GM12878 (cell line): ENCODE measurements around the gene ARHGEF1. TPM values are rescaled to one million over a fixed set of nuclear protein-coding genes. Genes with fewer than 3 reads are reported as not detected.

Source experiments
- ASH2L ChIP-seq: fragments of 300-600, 200-600 bp; sonication (generic); IDR thresholded peaks from 2 replicates; pipeline ENCODE4 v1.6.1; 2017; ENCODE audit warnings: low read depth, mild to moderate bottlenecking, borderline replicate concordance
- BHLHE40 ChIP-seq, 2 experiments: fragments of 450-650 bp in 1 of 2; IDR thresholded peaks; 2 replicates each; pipeline ENCODE4 v1.6.1; 2011 to 2017; ENCODE audit warnings: low read depth in 2 of 2, borderline replicate concordance in 1 of 2, improper control_type of control experiment in 1 of 2, low read length in 1 of 2, mild to moderate bottlenecking in 1 of 2
- BMI1 ChIP-seq: fragments of 450-650 bp; IDR thresholded peaks from 2 replicates; pipeline ENCODE4 v1.6.1; 2016; ENCODE audit warnings: mild to moderate bottlenecking, moderate library complexity, borderline replicate concordance
- CEBPB ChIP-seq, 2 experiments: fragments of 150-350 bp in 1 of 2; IDR thresholded peaks; 2 replicates each; pipeline ENCODE4 v1.6.1; 2012 to 2014; ENCODE audit warnings: low read depth in 2 of 2, low read length in 2 of 2, borderline replicate concordance in 1 of 2, inconsistent platforms in 1 of 2
- CREM ChIP-seq: IDR thresholded peaks from 2 replicates; pipeline ENCODE4 v1.6.1; 2014; ENCODE audit warnings: antibody characterized with exemption, low read depth
- FOS ChIP-seq: IDR thresholded peaks from 3 replicates; pipeline ENCODE4 v1.6.1; 2011; ENCODE audit warnings: borderline replicate concordance; ENCODE audit not compliant: insufficient read length; ENCODE audit errors: extremely low read depth
- FOXK2 ChIP-seq: fragments of 450-650 bp; IDR thresholded peaks from 2 replicates; pipeline ENCODE4 v1.6.1; 2017; ENCODE audit warnings: mild to moderate bottlenecking, moderate library complexity
- FOXM1 ChIP-seq: IDR thresholded peaks from 2 replicates; pipeline ENCODE4 v1.6.1; 2012; ENCODE audit warnings: low read depth, mild to moderate bottlenecking, inconsistent platforms, low read length, moderate library complexity
- HSF1 ChIP-seq: fragments of 150-350 bp; IDR thresholded peaks from 2 replicates; pipeline ENCODE4 v1.6.1; 2014; ENCODE audit warnings: mild to moderate bottlenecking, low read depth, low read length
- NFYA ChIP-seq: IDR thresholded peaks from 2 replicates; pipeline ENCODE4 v1.6.1; 2011; ENCODE audit warnings: low read depth, mild to moderate bottlenecking, low read length, improper control_type of control experiment, borderline replicate concordance
- NR2C1 ChIP-seq: fragments of 450-650 bp; IDR thresholded peaks from 2 replicates; pipeline ENCODE4 v1.6.1; 2017; ENCODE audit warnings: antibody characterized with exemption, mild to moderate bottlenecking, moderate library complexity
- TCF12 ChIP-seq: IDR thresholded peaks from 2 replicates; pipeline ENCODE4 v1.6.1; 2011; ENCODE audit warnings: low read depth, mild to moderate bottlenecking, low read length
- YBX1 ChIP-seq: fragments of 450-650 bp; IDR thresholded peaks from 2 replicates; pipeline ENCODE4 v1.6.1; 2016; ENCODE audit warnings: antibody characterized with exemption
- ZNF592 ChIP-seq: fragments of 450-650 bp; IDR thresholded peaks from 2 replicates; pipeline ENCODE4 v1.6.1; 2017; ENCODE audit warnings: mild to moderate bottlenecking, moderate library complexity
- ZSCAN29 ChIP-seq: fragments of 450-650 bp; IDR thresholded peaks from 2 replicates; pipeline ENCODE4 v1.6.1; 2017; ENCODE audit warnings: mild to moderate bottlenecking, moderate library complexity
- polyA plus RNA-seq, 11 experiments: library from polyadenylated mRNA; depleted of rRNA in 4 of 11; unstranded in 6 of 11; stranded (reverse) in 5 of 11; fragments of >200 nt; fragmentation: Nextera tagmentation in 4 of 11; fragmentation: Illumina TruSeq in 1 of 11; extraction: Ambion mirVana in 4 of 11; extraction: Trizol in 1 of 11; gene quantifications; 1 replicate in 1 of 11; 2 replicates in 10 of 11; pipeline versions ENCODE4 v1.2.1 to v1.2.3, GENCODE V29; 2011 to 2016; ENCODE audit warnings: inconsistent platforms in 2 of 11, missing spikeins in 2 of 11, low read depth in 1 of 11
- total RNA-seq, 4 experiments: library from RNA; depleted of rRNA in 3 of 4; stranded (reverse); fragments of >200 nt in 3 of 4; fragmentation: Illumina TruSeq in 1 of 4; extraction: Trizol in 1 of 4; gene quantifications; 2 replicates each; pipeline versions ENCODE4 v1.2.1 to v1.2.3, GENCODE V29; 2013 to 2021
- TF ChIP-seq, protein P1 (sequence below): fragments of 450-650 bp; formaldehyde crosslinking; IDR thresholded peaks from 2 replicates; pipeline ENCODE4 v1.5.0; 2022; ENCODE audit warnings: mild to moderate bottlenecking, missing genetic modification characterization
- TF ChIP-seq, protein P2 (sequence below): IDR thresholded peaks from 2 replicates; pipeline ENCODE4 v1.6.1; 2011; ENCODE audit warnings: low read depth, low read length, improper control_type of control experiment, borderline replicate concordance

ARHGEF1 gene
- total and polyA plus RNA-seq, 10 of the 15 experiments (the other 5 are each of a cell fraction or from before 2014, with no cell fraction given) = 1.2 to 207 (median 53.9) TPM

DNA sequence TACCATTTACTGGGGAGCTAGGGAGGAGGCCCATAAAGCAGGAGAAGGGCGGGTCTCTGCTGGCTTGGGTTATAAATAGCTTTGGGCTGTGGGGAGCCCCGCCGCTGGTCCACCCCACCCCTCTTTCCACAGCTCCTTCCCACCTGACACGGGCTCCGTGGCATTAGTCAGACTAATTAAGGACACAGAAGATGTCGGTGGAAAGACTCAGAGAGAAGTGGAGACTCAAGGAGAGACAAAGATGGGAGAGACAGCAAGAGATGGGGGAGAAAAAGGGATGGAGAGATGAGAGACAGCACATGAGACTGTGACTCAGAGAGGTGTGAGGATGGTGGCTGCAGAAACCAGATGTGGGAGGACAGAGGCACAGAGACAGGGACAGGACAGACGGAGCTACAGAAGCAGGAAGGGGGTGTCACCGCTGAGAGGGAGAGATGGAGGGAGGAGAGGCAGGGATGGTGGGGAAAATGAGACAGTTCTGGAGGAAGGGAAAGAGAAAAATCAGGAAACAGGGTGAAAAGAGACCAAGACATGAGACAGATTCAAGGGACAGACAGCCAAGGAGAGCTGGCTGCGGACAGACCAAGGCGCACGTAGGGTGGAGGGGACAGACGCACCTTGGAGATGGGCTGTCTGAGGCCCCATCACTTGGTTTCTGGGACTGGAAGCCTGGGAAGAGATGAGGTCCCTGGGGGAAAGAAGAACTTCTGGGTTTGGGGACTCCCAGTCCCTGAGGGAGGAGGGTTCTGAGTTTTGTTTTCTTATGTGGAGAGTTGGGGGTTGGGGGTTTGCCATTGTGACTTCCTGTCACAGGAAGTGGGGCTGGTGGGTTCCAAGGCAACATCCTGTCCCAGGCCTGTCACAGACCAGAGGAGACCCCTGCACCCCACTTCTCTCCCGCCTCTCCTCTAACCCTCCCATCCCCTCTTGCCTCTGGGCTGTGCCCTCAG lies 4.1 kb downstream of the ARHGEF1 start (continued):
- TF ChIP-seq ASH2L (no peak), FOXK2 (no peak), CEBPB (IDR thresholded peaks at IDR 0.05; ENCODE audit: borderline replicate concordance in 1 of 2, low read depth in 2 of 2, low read length in 2 of 2) (no peak), NFYA (no peak), ZSCAN29 (no peak), YBX1 (0 out of 2 replicates have a peak, but pooled peaks have one; percentile 71), FOS (no peak), NR2C1 (no peak), BHLHE40 (IDR thresholded peaks at IDR 0.05; ENCODE audit: borderline replicate concordance in 1 of 2, low read depth in 2 of 2, low read length in 1 of 2) (peak; percentile 9 to 48; a peak in 1 of 4 replicates), BMI1 (no peak), TCF12 (peak; percentile 66), HSF1 (no peak), ZNF592 (no peak), FOXM1 (0 out of 2 replicates have a peak, but pooled peaks have one; percentile 46), CREM (no peak)
- TF ChIP-seq, protein P1, sequence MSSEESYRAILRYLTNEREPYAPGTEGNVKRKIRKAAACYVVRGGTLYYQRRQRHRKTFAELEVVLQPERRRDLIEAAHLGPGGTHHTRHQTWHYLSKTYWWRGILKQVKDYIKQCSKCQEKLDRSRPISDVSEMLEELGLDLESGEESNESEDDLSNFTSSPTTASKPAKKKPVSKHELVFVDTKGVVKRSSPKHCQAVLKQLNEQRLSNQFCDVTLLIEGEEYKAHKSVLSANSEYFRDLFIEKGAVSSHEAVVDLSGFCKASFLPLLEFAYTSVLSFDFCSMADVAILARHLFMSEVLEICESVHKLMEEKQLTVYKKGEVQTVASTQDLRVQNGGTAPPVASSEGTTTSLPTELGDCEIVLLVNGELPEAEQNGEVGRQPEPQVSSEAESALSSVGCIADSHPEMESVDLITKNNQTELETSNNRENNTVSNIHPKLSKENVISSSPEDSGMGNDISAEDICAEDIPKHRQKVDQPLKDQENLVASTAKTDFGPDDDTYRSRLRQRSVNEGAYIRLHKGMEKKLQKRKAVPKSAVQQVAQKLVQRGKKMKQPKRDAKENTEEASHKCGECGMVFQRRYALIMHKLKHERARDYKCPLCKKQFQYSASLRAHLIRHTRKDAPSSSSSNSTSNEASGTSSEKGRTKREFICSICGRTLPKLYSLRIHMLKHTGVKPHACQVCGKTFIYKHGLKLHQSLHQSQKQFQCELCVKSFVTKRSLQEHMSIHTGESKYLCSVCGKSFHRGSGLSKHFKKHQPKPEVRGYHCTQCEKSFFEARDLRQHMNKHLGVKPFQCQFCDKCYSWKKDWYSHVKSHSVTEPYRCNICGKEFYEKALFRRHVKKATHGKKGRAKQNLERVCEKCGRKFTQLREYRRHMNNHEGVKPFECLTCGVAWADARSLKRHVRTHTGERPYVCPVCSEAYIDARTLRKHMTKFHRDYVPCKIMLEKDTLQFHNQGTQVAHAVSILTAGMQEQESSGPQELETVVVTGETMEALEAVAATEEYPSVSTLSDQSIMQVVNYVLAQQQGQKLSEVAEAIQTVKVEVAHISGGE (CRISPR knock-in tag) = no peak
- TF ChIP-seq, protein P2, sequence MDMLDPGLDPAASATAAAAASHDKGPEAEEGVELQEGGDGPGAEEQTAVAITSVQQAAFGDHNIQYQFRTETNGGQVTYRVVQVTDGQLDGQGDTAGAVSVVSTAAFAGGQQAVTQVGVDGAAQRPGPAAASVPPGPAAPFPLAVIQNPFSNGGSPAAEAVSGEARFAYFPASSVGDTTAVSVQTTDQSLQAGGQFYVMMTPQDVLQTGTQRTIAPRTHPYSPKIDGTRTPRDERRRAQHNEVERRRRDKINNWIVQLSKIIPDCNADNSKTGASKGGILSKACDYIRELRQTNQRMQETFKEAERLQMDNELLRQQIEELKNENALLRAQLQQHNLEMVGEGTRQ = no peak
